GM19324 (cell line): ENCODE data around the gene SLC35A5.

Experiments used
- ATAC-seq: cut with Tn5 transposase; IDR thresholded peaks from one replicate; pipeline ENCODE4 v1.9.1; 2021; ENCODE audit warnings: mild to moderate bottlenecking, moderate library complexity; ENCODE audit not compliant: unreplicated experiment, low FRiP score

Gene SLC35A5

GRCh38 chr3:112619295-112619694 lies 57.5 kb downstream of the SLC35A5 start:
- ATAC-seq, result no peak

DNA sequence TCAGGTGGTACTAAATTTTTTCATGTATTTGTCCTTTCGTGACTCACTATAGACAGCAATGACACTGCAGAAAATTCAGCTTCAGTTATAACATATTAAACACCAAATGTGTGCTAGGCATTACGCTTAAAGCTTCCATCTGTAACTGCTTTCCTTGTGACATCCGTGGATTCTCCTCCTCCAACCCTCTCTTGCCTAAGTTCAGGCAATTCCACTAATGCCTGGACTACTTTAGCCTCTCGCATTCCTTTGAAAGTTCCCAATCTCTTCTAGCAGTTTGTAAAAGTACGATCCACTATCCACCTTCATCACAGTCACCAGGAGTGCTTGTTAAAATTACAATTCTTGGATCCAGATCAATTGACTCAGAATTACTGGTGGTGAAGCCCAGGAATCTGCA lies 61.4 kb downstream of the SLC35A5 start:
- no peak for ATAC-seq

DNA sequence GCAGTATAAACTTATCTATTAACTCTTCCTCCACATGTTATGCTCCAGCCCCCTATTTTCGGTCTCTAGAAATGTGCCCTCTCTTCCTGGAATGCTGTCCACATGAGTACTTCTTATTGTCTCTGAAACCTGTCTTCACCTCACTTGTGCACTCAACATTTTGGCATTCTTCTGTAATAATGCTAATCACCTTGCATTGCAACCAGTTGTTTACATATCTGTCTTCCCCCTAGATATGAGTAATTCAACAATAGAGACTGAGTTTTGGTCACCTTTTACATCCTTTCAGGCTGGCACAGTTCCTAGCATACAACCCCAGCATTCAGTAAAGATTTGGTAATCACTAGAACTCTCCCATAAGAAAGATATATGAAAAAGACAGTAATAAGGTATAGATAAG lies 61.9 kb downstream of the SLC35A5 start:
- ATAC-seq, result no peak

- no peak for ATAC-seq
Measured at GRCh38 chr3:112627419-112627818, 65.6 kb downstream of the SLC35A5 start.

DNA sequence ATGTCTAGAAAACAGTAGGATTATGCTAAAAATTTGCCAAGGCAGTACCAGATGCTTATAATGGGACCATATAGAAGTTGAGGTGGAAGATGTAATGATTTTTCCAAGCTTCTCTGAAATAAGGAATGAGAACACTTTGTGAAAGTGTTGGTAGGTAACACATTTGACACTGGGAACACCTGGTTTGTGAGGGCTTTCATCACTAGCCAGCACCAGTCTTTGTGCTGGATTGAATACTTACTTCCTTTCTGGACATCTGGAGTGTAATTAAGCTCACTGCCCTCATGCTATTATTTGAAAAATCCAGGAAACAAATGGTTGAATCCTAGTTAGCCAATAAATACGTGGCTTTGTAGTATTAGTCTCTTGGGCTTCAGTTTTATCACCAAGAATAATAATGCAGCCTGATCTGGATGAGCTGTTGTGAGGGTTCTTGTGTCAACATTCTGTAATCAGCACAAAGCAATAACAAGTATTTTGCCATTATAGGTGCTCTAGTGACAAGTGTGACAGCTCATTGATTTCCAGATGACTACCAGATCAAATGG lies 66.1 kb downstream of the SLC35A5 start:
- ATAC-seq, result no peak

- ATAC-seq, result no peak
Measured at GRCh38 chr3:112629425-112629824, 67.6 kb downstream of the SLC35A5 start.

DNA sequence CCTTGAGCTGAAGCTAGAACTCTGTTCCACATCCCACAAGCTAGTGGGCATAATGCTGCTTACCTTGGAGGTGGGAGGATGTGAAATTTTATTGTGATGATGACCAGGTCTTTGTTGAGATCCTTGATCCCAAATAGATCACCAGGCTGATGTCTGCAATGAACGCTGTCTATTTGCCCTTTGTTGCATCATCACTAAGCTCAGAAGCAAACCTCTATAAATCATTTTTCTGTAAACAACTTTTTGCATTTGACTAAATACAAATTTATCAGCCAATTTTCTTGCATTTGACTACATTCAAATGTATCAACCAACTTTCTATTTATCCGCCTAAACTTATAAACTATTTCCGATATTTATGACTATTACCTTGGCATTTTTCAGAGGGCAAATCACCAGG lies 69.4 kb downstream of the SLC35A5 start:
- no peak for ATAC-seq

GRCh38 chr3:112632596-112632995 lies 70.8 kb downstream of the SLC35A5 start:
- no peak for ATAC-seq

- no peak for ATAC-seq
Measured at GRCh38 chr3:112633191-112633590, 71.3 kb downstream of the SLC35A5 start.

- ATAC-seq, result no peak
Measured at GRCh38 chr3:112633757-112634156, 71.9 kb downstream of the SLC35A5 start.

DNA sequence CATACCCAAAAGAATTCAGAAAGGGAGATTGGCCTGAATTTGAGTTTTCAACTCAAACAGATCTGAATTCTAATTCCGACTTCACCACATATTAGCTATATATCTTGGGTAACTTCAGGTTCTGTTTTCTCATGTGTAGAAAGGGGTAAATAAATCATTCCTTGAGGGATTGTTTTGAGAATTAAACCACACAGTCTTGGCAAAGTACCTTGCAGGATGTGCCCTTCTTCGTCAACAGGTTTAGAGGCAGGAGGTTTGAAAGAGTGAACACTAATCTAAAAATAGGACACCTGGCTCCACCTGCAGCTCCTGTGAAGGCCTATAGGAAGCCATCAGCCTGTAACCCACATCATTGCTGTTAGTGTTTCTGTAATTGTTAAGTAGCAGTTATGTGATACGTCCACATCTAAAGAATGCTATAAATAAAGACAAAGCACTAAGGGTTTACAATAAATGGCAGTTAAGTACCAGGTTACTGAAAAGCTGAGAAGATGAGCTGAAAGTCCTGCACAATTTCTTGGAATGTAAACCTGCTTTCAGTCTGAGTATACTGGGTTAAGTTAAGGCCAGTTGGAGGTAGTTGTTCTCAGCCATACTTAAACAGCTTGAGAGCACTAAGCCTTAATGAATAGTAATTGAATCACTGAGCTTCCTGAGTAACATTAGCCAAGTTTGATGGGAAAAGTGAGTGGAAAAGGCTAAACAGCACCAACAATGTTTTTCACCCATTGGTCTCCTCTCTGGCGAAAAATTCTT lies 73.1 kb downstream of the SLC35A5 start:
- no peak for ATAC-seq
